Esophagus (tissue), 2 donors: ENCODE results near the gene ISL2. TPM values are rescaled to one million over a fixed set of nuclear protein-coding genes. Genes with fewer than 3 reads are reported as not detected.
"Not testable (repeated sequence)": the region's sequence is repeated elsewhere in the genome, so short reads cannot be mapped to it uniquely, and the experiment has no call there.

Experiments
- H3K27ac ChIP-seq, 2 donors: one replicate each; pipeline ENCODE4 v1.5.1; 2013; ENCODE audit warnings: low read depth in 2 of 2, mild to moderate bottlenecking in 2 of 2, inconsistent platforms in 1 of 2, low read length in 1 of 2, moderate library complexity in 1 of 2
- H3K27me3 ChIP-seq, 2 donors: one replicate each; pipeline ENCODE4 v1.6.1; 2013; ENCODE audit warnings: low read length in 2 of 2, control low read depth in 1 of 2, mild to moderate bottlenecking in 1 of 2; ENCODE audit not compliant: insufficient read depth in 2 of 2, control insufficient read depth in 1 of 2
- H3K36me3 ChIP-seq, 2 donors: one replicate each; pipeline ENCODE4 v1.6.1; 2013; ENCODE audit warnings: low read length in 1 of 2; ENCODE audit not compliant: control insufficient read depth in 2 of 2, insufficient read depth in 2 of 2
- H3K4me1 ChIP-seq, 2 donors: one replicate each; pipeline ENCODE4 v1.6.1; 2013; ENCODE audit warnings: low read length in 1 of 2; ENCODE audit not compliant: control insufficient read depth in 2 of 2, insufficient read depth in 2 of 2
- H3K4me3 ChIP-seq, 2 donors: one replicate each; pipeline ENCODE4 v1.5.1; 2013; ENCODE audit warnings: low read length in 2 of 2, mild to moderate bottlenecking in 2 of 2, low read depth in 1 of 2, moderate library complexity in 1 of 2
- H3K9me3 ChIP-seq, 2 donors: one replicate each; pipeline ENCODE4 v1.6.1; 2013; ENCODE audit warnings: mild to moderate bottlenecking in 2 of 2, low read depth in 1 of 2, low read length in 1 of 2, moderate library complexity in 1 of 2; ENCODE audit not compliant: control insufficient read depth in 2 of 2, insufficient read depth in 1 of 2
- WGBS, 2 donors: extraction: QIAGEN DNeasy Blood & Tissue Kit; methylation state at CpG; one replicate each; pipeline ENCODE4 v1.1.7; 2013; 5-methylcytosine and 5-hydroxymethylcytosine counted together
- polyA plus RNA-seq, 2 donors: library from polyadenylated mRNA; stranded (reverse); fragments of 200-250 nt; gene quantifications; one replicate each; pipeline ENCODE4 v1.2.3, GENCODE V29; 2013
- donor health status: healthy with polysubstance abuse.
- donor health status: Bipolar disorder and iron deficiency.

The ISL2 gene
- under 1 TPM; 0.24 TPM for polyA plus RNA-seq

GRCh38 chr15:76336254-76337058 is at the start of gene ISL2:
Gene ISL2, plus strand, starts transcription at chr15:76336773. Its CDS starts 111 bp downstream, at chr15:76336884.
- Histone ChIP-seq H3K9me3 (peaks cover 0 to 7% of the 10 kb centered on the region in 2 donors), H3K4me3 (peak within 1 kb of the TSS; percentile 34 to 38), H3K27ac (peak within 1 kb of the TSS; percentile 26 to 56), H3K4me1 (peaks cover 9 to 24% of the 10 kb centered on the region in 2 donors), H3K36me3 (no peaks in the 10 kb centered on the region), H3K27me3 (peaks cover 0 to 39% of the 10 kb centered on the region in 2 donors)
- WGBS, 2 donors = 5 to 7% methylated on average over 38 to 40 of the region's 40 CpGs

- H3K36me3 ChIP-seq = peaks cover 0 to 2% of the 10 kb centered on the region in 2 donors
- no peak overlapping the region for H3K27ac ChIP-seq
- H3K9me3 ChIP-seq = no peaks in the 10 kb centered on the region
- H3K27me3 ChIP-seq = no peaks in the 10 kb centered on the region
- WGBS, 2 donors = 74 to 77% methylated on average over 3 of the region's 3 CpGs
- H3K4me3 ChIP-seq = no peak overlapping the region
- H3K4me1 ChIP-seq = no peaks in the 10 kb centered on the region
Measured at GRCh38 chr15:76289582-76289981, 47.0 kb upstream of the ISL2 start.

GRCh38 chr15:76293361-76293760 is 43.2 kb upstream of the ISL2 start:
- no peaks in the 10 kb centered on the region for H3K27me3 ChIP-seq

GRCh38 chr15:76294463-76294862 is 42.1 kb upstream of the ISL2 start:
- H3K27me3 ChIP-seq, H3K4me3 ChIP-seq, H3K36me3 ChIP-seq, H3K4me1 ChIP-seq, H3K27ac ChIP-seq, H3K9me3 ChIP-seq: not testable (repeated sequence)
- 96 to 98% methylated on average over 1 of the region's 1 CpG for WGBS, 2 donors

More at GRCh38 chr15:76293361-76293760, 43.2 kb upstream of the ISL2 start:
- WGBS, 2 donors = 13 to 34% methylated on average over 1 of the region's 1 CpG
- Histone ChIP-seq H3K4me3 (no peak overlapping the region), H3K27ac (no peak overlapping the region), H3K9me3 (no peaks in the 10 kb centered on the region), H3K4me1 (no peaks in the 10 kb centered on the region), H3K36me3 (no peaks in the 10 kb centered on the region)

GRCh38 chr15:76296849-76297248 is 39.7 kb upstream of the ISL2 start:
- Histone ChIP-seq H3K4me1 (no peaks in the 10 kb centered on the region), H3K27ac (no peak overlapping the region), H3K36me3 (no peaks in the 10 kb centered on the region), H3K9me3 (no peaks in the 10 kb centered on the region), H3K27me3 (no peaks in the 10 kb centered on the region), H3K4me3 (no peak overlapping the region)
- WGBS, 2 donors = 94 to 97% methylated on average over 1 of the region's 1 CpG

GRCh38 chr15:76297951-76298350 is 38.6 kb upstream of the ISL2 start:
- not testable (repeated sequence) for H3K4me1 ChIP-seq, H3K27me3 ChIP-seq, H3K36me3 ChIP-seq, H3K9me3 ChIP-seq, H3K4me3 ChIP-seq, H3K27ac ChIP-seq
- WGBS, 2 donors = 83 to 86% methylated on average over 4 of the region's 4 CpGs

- Histone ChIP-seq H3K36me3 (no peaks in the 10 kb centered on the region), H3K27me3 (no peaks in the 10 kb centered on the region), H3K9me3 (no peaks in the 10 kb centered on the region), H3K27ac (no peak overlapping the region), H3K4me3 (no peak overlapping the region), H3K4me1 (no peaks in the 10 kb centered on the region)
- 71 to 80% methylated on average over 3 of the region's 3 CpGs for WGBS, 2 donors
Measured at GRCh38 chr15:76298986-76299385, 37.6 kb upstream of the ISL2 start.

- 82 to 90% methylated on average over 1 of the region's 1 CpG for WGBS, 2 donors
- Histone ChIP-seq H3K4me3 (no peak overlapping the region), H3K36me3 (no peaks in the 10 kb centered on the region), H3K4me1 (no peaks in the 10 kb centered on the region), H3K27me3 (no peaks in the 10 kb centered on the region), H3K27ac (no peak overlapping the region), H3K9me3 (no peaks in the 10 kb centered on the region)
Measured at GRCh38 chr15:76299786-76300185, 36.8 kb upstream of the ISL2 start.

- H3K4me1 ChIP-seq = no peaks in the 10 kb centered on the region
- H3K36me3 ChIP-seq = no peaks in the 10 kb centered on the region
- H3K9me3 ChIP-seq = no peaks in the 10 kb centered on the region
- no peak overlapping the region for H3K4me3 ChIP-seq
- no peak overlapping the region for H3K27ac ChIP-seq
- no peaks in the 10 kb centered on the region for H3K27me3 ChIP-seq
- whole genome bisulfite sequencing, 2 donors = 77 to 89% methylated on average over 1 of the region's 1 CpG
Measured at GRCh38 chr15:76303909-76304308, 32.7 kb upstream of the ISL2 start.
